H9 (cell line): ENCODE measurements around the gene RNF220. TPM values are rescaled to one million over a fixed set of nuclear protein-coding genes. Genes with fewer than 3 reads are reported as not detected.

Source experiments
- DNase-seq: peaks from one replicate; pipeline ENCODE4 v3.0.0-alpha.2; 2017
- H2AFZ ChIP-seq: one replicate; pipeline ENCODE4 v1.6.1; 2013; ENCODE audit warnings: mild to moderate bottlenecking, low read length, control low read depth, moderate library complexity
- H2AK5ac ChIP-seq: 2 replicates; pipeline ENCODE4 v1.6.1; 2013; ENCODE audit warnings: low read length, control low read depth, mixed read lengths; ENCODE audit not compliant: insufficient read length
- H2BK120ac ChIP-seq: one replicate; pipeline ENCODE4 v1.6.1; 2013; ENCODE audit warnings: low read depth, mild to moderate bottlenecking, low read length, control low read depth, inconsistent platforms; ENCODE audit not compliant: poor library complexity, severe bottlenecking
- H2BK12ac ChIP-seq: 2 replicates; pipeline ENCODE4 v1.6.1; 2013; ENCODE audit warnings: low read length, control low read depth, mixed read lengths, low read depth; ENCODE audit not compliant: insufficient read length
- H2BK15ac ChIP-seq: 2 replicates; pipeline ENCODE4 v1.6.1; 2013; ENCODE audit warnings: low read depth, low read length, control low read depth
- H2BK20ac ChIP-seq: one replicate; pipeline ENCODE4 v1.6.1; 2013; ENCODE audit warnings: low read depth, mild to moderate bottlenecking, low read length, control low read depth, inconsistent platforms; ENCODE audit not compliant: poor library complexity, severe bottlenecking
- H2BK5ac ChIP-seq: 2 replicates; pipeline ENCODE4 v1.6.1; 2013; ENCODE audit warnings: low read length, control low read depth, mixed read lengths; ENCODE audit not compliant: insufficient read length
- H3K14ac ChIP-seq: 2 replicates; pipeline ENCODE4 v1.6.1; 2013; ENCODE audit warnings: low read length, control low read depth; ENCODE audit not compliant: insufficient read depth
- H3K18ac ChIP-seq: 2 replicates; pipeline ENCODE4 v1.6.1; 2013; ENCODE audit warnings: low read depth, mild to moderate bottlenecking, mixed read lengths, low read length, control low read depth; ENCODE audit not compliant: insufficient read length
- H3K23ac ChIP-seq: 2 replicates; pipeline ENCODE4 v1.6.1; 2013; ENCODE audit warnings: low read length, control low read depth, mixed read lengths, low read depth; ENCODE audit not compliant: insufficient read length
- H3K23me2 ChIP-seq: 2 replicates; pipeline ENCODE4 v1.6.1; 2013; ENCODE audit warnings: low read depth, mild to moderate bottlenecking, mixed read lengths, low read length, control low read depth; ENCODE audit not compliant: insufficient read length, poor library complexity, severe bottlenecking
- H3K27ac ChIP-seq: 2 replicates; pipeline ENCODE4 v1.5.1; 2013; ENCODE audit warnings: low read length, control low read depth, mixed read lengths, low read depth; ENCODE audit not compliant: insufficient read length
- H3K27me3 ChIP-seq: 2 replicates; pipeline ENCODE4 v1.6.1; 2013; ENCODE audit warnings: low read length, control low read depth, inconsistent platforms; ENCODE audit not compliant: insufficient read depth
- H3K4ac ChIP-seq: 2 replicates; pipeline ENCODE4 v1.6.1; 2013; ENCODE audit warnings: low read depth, mild to moderate bottlenecking, control low read depth, inconsistent platforms, low read length, moderate library complexity
- H3K4me1 ChIP-seq: 2 replicates; pipeline ENCODE4 v1.6.1; 2013; ENCODE audit warnings: low read length, control low read depth, inconsistent platforms; ENCODE audit not compliant: insufficient read depth
- H3K4me2 ChIP-seq: 2 replicates; pipeline ENCODE4 v1.6.1; 2013; ENCODE audit warnings: low read length, control low read depth, mixed read lengths; ENCODE audit not compliant: insufficient read length, insufficient read depth
- H3K56ac ChIP-seq: 2 replicates; pipeline ENCODE4 v1.6.1; 2013; ENCODE audit warnings: low read depth, mild to moderate bottlenecking, mixed read lengths, low read length, control low read depth; ENCODE audit not compliant: insufficient read length
- H3K79me1 ChIP-seq: 2 replicates; pipeline ENCODE4 v1.6.1; 2013; ENCODE audit warnings: low read depth, mild to moderate bottlenecking, moderate library complexity, low read length, control low read depth, inconsistent platforms; ENCODE audit not compliant: insufficient read depth, poor library complexity, severe bottlenecking
- H3K79me2 ChIP-seq: 2 replicates; pipeline ENCODE4 v1.6.1; 2013; ENCODE audit warnings: low read length, control low read depth, inconsistent platforms; ENCODE audit not compliant: insufficient read depth
- H3K9ac ChIP-seq: 2 replicates; pipeline ENCODE4 v1.6.1; 2013; ENCODE audit warnings: low read length, control low read depth, mixed read lengths; ENCODE audit not compliant: insufficient read length; ENCODE audit errors: extremely low read depth
- H3K9me3 ChIP-seq: one replicate; pipeline ENCODE4 v1.6.1; 2013; ENCODE audit warnings: low read depth, low read length, inconsistent platforms; ENCODE audit not compliant: control insufficient read depth
- H3T11ph ChIP-seq: one replicate; pipeline ENCODE4 v1.6.1; 2013; ENCODE audit warnings: mild to moderate bottlenecking, low read length, control low read depth, inconsistent platforms
- H4K20me1 ChIP-seq: one replicate; pipeline ENCODE4 v1.6.1; 2013; ENCODE audit not compliant: control insufficient read depth, insufficient read length, insufficient read depth
- H4K5ac ChIP-seq: 2 replicates; pipeline ENCODE4 v1.6.1; 2013; ENCODE audit warnings: low read depth, mild to moderate bottlenecking, mixed read lengths, low read length, control low read depth; ENCODE audit not compliant: insufficient read length
- H4K8ac ChIP-seq: replicated peaks from 2 replicates; pipeline ENCODE4 v1.6.1; 2013; ENCODE audit warnings: low read length, control low read depth, mixed read lengths, low read depth; ENCODE audit not compliant: insufficient read length
- H4K91ac ChIP-seq: 2 replicates; pipeline ENCODE4 v1.6.1; 2013; ENCODE audit warnings: low read depth, mild to moderate bottlenecking, moderate library complexity, mixed read lengths, low read length, control low read depth; ENCODE audit not compliant: insufficient read length
- H3K27ac Mint-ChIP-seq, 3 experiments: 2 replicates in 2 of 3; 3 replicates in 1 of 3; pipeline ENCODE4 v1.8.0; 2020 to 2021; ENCODE audit warnings: mixed read lengths in 3 of 3, mild to moderate bottlenecking in 1 of 3, moderate library complexity in 1 of 3
- H3K27me3 Mint-ChIP-seq: 2 replicates; pipeline ENCODE4 v1.8.0; 2021; ENCODE audit warnings: low read depth, mild to moderate bottlenecking, moderate library complexity, mixed read lengths
- H3K36me3 Mint-ChIP-seq, 3 experiments: 2 replicates in 2 of 3; 3 replicates in 1 of 3; pipeline ENCODE4 v1.8.0; 2020 to 2021; ENCODE audit warnings: low read depth in 3 of 3, mixed read lengths in 3 of 3; ENCODE audit not compliant: insufficient read depth in 1 of 3
- H3K4me1 Mint-ChIP-seq, 2 experiments: 2 replicates each; pipeline ENCODE4 v1.8.0; 2020; ENCODE audit warnings: mixed read lengths in 2 of 2
- H3K4me3 Mint-ChIP-seq, 2 experiments: 2 replicates in 1 of 2; 3 replicates in 1 of 2; pipeline ENCODE4 v1.8.0; 2020 to 2021; ENCODE audit warnings: mild to moderate bottlenecking in 2 of 2, mixed read lengths in 2 of 2, moderate library complexity in 1 of 2
- H3K9me3 Mint-ChIP-seq, 2 experiments: 2 replicates in 1 of 2; 3 replicates in 1 of 2; pipeline ENCODE4 v1.8.0; 2020; ENCODE audit warnings: mild to moderate bottlenecking in 2 of 2, mixed read lengths in 2 of 2, moderate library complexity in 1 of 2
- WGBS: extraction: QIAGEN DNeasy Blood & Tissue Kit; methylation state at CpG from one replicate; pipeline ENCODE4 v1.1.7; 2013; ENCODE audit warnings: missing lambda C conversion rate, low lambda C conversion rate, mixed read lengths; ENCODE audit not compliant: insufficient read length; ENCODE audit errors: extremely low coverage; 5-methylcytosine and 5-hydroxymethylcytosine counted together
- total RNA-seq: library from RNA; stranded (reverse); gene quantifications from 2 replicates; pipeline ENCODE4 v1.2.1, GENCODE V29; 2021
- TF ChIP-seq, protein P1 (sequence below): fragments of 200-600 bp; sonication (generic); conservative IDR thresholded peaks from 3 replicates; pipeline ENCODE4 v1.8.0; 2021; ENCODE audit warnings: antibody characterized with exemption, mild to moderate bottlenecking

RNF220 gene
- total RNA-seq, 1 experiment from 2014 or later, result 109 TPM

DNA sequence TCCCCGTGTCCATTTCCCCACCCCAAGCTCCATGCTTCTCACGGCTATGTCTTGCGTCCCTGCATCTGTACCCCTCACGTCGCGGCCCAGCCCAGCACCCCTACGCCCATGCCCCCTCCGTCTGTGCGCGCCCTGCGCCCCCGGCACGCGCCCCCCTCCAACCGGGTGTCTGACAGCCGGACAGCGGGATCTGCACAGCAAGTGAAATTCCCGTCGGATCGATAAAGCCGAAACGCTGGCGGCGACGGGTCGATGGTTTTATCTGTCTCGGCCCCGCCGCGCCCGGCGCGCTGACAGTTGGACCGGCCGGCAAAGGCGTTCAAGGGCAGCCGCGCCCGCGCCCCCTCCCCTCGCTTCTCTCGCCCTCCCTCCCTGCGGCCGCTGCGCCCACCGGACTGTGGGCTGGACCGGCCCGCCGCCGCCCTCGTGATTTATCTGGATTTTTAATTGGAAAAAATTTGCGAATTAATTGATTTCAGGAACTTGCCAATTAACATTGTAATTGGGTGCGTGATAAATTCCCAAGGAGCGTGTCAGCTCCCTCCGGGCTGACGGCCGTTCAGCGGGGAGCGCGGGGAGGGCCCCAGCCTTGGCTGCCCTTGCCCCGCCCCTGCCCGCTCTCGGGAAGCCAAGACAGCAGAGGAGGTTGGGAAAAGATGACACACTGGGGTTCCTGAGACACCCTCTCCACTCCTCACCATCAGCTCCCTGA is 212.1 kb downstream of the RNF220 start:
- H3K9me3 Mint-ChIP-seq, result no peaks in the 10 kb centered on the region
- no peak overlapping the region for H2AFZ ChIP-seq
- no peak overlapping the region for H2BK5ac ChIP-seq
- H4K5ac ChIP-seq, result no peak overlapping the region
- H3K56ac ChIP-seq, result no peak overlapping the region
- H3K9me3 ChIP-seq, result no peaks in the 10 kb centered on the region
- no peak for DNase-seq
- H2BK15ac ChIP-seq, result no peak overlapping the region
- peaks cover 19 to 29% of the 10 kb centered on the region in 2 experiments for H3K4me1 Mint-ChIP-seq
- H3K23me2 ChIP-seq, result peaks cover 7% of the 10 kb centered on the region
- peak overlapping the region; percentile 66 to 81 for H3K4me3 Mint-ChIP-seq
- no peak overlapping the region for H3K4ac ChIP-seq
- TF ChIP-seq, protein P1, sequence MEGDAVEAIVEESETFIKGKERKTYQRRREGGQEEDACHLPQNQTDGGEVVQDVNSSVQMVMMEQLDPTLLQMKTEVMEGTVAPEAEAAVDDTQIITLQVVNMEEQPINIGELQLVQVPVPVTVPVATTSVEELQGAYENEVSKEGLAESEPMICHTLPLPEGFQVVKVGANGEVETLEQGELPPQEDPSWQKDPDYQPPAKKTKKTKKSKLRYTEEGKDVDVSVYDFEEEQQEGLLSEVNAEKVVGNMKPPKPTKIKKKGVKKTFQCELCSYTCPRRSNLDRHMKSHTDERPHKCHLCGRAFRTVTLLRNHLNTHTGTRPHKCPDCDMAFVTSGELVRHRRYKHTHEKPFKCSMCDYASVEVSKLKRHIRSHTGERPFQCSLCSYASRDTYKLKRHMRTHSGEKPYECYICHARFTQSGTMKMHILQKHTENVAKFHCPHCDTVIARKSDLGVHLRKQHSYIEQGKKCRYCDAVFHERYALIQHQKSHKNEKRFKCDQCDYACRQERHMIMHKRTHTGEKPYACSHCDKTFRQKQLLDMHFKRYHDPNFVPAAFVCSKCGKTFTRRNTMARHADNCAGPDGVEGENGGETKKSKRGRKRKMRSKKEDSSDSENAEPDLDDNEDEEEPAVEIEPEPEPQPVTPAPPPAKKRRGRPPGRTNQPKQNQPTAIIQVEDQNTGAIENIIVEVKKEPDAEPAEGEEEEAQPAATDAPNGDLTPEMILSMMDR, result no peak
- no peak overlapping the region for H4K8ac ChIP-seq
- H3K79me1 ChIP-seq, result no peaks in the 10 kb centered on the region
- H3K36me3 Mint-ChIP-seq, result peaks cover 0 to 8% (median 0%) of the 10 kb centered on the region in 3 experiments; a peak in 3 of 7 replicates
- H3K23ac ChIP-seq, result no peak overlapping the region
- no peaks in the 10 kb centered on the region for H4K20me1 ChIP-seq
- peaks cover 55% of the 10 kb centered on the region for H3K27me3 Mint-ChIP-seq
- no peak overlapping the region for H2AK5ac ChIP-seq
- H3K9ac ChIP-seq, result no peak overlapping the region
- H3K27ac Mint-ChIP-seq, result no peak overlapping the region
- H3K27ac ChIP-seq, result no peak overlapping the region
- H2BK120ac ChIP-seq, result no peak overlapping the region
- H3T11ph ChIP-seq, result no peak overlapping the region
- no peaks in the 10 kb centered on the region; the same call in 1 of the 2 replicates for H3K4me1 ChIP-seq
- H3K4me2 ChIP-seq, result peak overlapping the region; percentile 86
- no peak overlapping the region for H3K14ac ChIP-seq
- no peak overlapping the region for H2BK12ac ChIP-seq
- no peaks in the 10 kb centered on the region; the same call in 1 of the 2 replicates for H3K27me3 ChIP-seq
- H2BK20ac ChIP-seq, result no peak overlapping the region
- WGBS, result no CpG with 5 or more reads among the region's 63 CpGs
- no peaks in the 10 kb centered on the region for H3K79me2 ChIP-seq
- H3K18ac ChIP-seq, result no peak overlapping the region
- H4K91ac ChIP-seq, result no peak overlapping the region
